Transverse colon (tissue), 3 donors: ENCODE results near the gene WSCD1.

Experiments
- CTCF ChIP-seq, 5 experiments: fragments of 200-600 bp in 3 of 5; fragments of 450-650 bp in 2 of 5; sonication (generic) in 3 of 5; IDR thresholded peaks; 1 replicate in 2 of 5; 2 replicates in 3 of 5; pipeline ENCODE4 v1.5.1; 2016 to 2017; ENCODE audit warnings: antibody characterized with exemption in 5 of 5, inconsistent platforms in 3 of 5, mild to moderate bottlenecking in 2 of 5, moderate library complexity in 1 of 5
- POLR2A ChIP-seq: fragments of 450-650 bp; IDR thresholded peaks from one replicate; pipeline ENCODE4 v1.6.1; 2016; ENCODE audit warnings: antibody characterized with exemption, mild to moderate bottlenecking, moderate library complexity

- TF ChIP-seq CTCF (IDR thresholded peaks at IDR 0.05) (no peak), POLR2A (no peak)
Measured at GRCh38 chr17:6104956-6105648, 34.9 kb downstream of the WSCD1 start.
